Measurements from ENCODE around the gene KRT72. TPM values are rescaled to one million over a fixed set of nuclear protein-coding genes. Genes with fewer than 3 reads are reported as not detected.

Gene KRT72
- total RNA-seq = under 1 TPM in 1 of 2 experiments, not detected in 1; 0.12 TPM

DNA sequence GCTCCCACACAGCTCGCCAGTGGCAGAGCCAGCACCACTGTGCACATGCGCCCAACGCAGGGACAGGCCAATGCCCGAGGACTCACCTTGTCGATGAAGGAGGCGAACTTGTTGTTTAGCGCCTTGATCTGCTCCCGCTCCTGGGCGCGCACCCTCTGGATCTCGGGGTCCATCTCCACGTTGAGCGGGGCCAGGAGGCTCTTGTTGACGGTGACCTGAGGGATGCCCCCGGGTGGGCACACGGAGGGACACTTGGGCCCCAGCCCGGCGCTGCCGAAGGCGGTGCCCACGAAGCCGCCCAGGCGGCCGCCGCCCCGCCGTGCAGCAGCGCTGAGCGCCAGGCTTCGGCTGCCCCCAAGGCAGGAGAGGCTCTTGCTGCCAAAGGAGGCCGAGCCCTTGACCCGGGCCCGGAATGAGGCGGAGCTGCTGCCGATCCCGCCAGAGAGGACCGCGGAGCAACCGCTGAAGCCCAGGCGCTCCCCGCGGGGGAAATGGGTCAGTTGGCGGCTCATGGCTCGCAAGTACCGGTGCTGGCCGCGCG is at the start of gene KRT72:
Gene KRT72, minus strand, starts transcription at position 523 of the 541 bp plus-strand sequence. Its CDS starts 11 bp downstream, at position 512.
- Mint-ChIP-seq H3K27ac (no peak within 1 kb of the TSS), H3K36me3 (no peaks in the 10 kb centered on the region), H3K4me1 (peaks cover 40% of the 10 kb centered on the region), H3K27me3 (no peaks in the 10 kb centered on the region), H3K9me3 (no peaks in the 10 kb centered on the region), H3K4me3 (no peak within 1 kb of the TSS)
- no peak for DNase-seq

DNA sequence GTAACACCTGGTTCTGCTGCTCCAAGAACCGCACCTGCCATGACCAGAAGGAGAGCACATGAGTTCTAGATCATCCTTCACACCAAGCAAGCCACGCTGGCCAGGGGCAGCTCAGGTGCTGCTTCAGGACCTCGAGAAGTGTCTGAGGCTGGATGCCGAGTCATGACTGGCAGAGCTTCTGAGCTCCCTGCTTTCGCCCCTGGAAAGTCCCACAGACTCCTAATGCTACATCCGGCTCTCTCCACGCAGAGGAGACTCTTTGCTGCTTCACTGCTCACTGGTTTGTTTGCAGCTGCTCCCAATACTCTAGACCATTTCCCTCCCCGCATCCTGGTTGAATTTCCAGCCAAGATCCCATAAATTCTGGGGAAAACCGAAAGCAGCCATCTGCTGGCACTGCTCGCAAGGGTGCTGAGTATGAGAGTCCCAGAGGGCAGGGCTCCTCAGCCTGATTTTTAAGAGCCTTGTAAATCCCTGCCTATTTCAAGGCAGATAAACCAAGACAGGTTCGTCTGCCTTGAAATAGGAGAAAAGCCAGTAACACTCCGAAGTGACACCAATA is 49.3 kb upstream of the KRT72 start:
- H3K4me1 Mint-ChIP-seq = peaks cover 39% of the 10 kb centered on the region

DNA sequence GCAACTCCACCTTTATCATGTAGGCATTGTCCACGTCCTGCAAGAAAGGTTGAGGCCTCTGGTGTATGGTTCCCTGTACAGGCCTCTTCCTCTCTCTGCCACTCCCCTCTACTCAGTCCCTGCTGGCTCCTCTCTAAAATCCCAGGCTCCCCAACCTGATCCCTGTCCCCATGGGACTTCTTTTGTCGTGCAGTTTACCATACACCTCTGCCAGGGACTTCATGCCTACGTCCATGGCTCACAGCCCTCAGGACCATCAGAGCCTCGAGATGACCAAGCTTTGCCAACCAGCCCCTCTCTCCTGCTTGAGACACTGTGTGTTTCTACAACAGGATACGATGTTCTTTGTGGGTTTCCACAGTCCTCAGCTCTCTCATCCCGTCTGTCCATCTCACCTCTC is 47.8 kb upstream of the KRT72 start:
- no peaks in the 10 kb centered on the region for H3K9me3 Mint-ChIP-seq
- H3K27me3 Mint-ChIP-seq = no peaks in the 10 kb centered on the region
- no peak overlapping the region for H3K27ac Mint-ChIP-seq
- no peak overlapping the region for H3K4me3 Mint-ChIP-seq
- DNase-seq = no peak
- H3K36me3 Mint-ChIP-seq = peaks cover 2% of the 10 kb centered on the region
- peaks cover 50% of the 10 kb centered on the region for H3K4me1 Mint-ChIP-seq

More for the DNA sequence above, 49.3 kb upstream of the KRT72 start:
- no peak for DNase-seq
- Mint-ChIP-seq H3K9me3 (no peaks in the 10 kb centered on the region), H3K36me3 (peaks cover 2% of the 10 kb centered on the region), H3K4me3 (no peak overlapping the region), H3K27me3 (no peaks in the 10 kb centered on the region), H3K27ac (no peak overlapping the region)

DNA sequence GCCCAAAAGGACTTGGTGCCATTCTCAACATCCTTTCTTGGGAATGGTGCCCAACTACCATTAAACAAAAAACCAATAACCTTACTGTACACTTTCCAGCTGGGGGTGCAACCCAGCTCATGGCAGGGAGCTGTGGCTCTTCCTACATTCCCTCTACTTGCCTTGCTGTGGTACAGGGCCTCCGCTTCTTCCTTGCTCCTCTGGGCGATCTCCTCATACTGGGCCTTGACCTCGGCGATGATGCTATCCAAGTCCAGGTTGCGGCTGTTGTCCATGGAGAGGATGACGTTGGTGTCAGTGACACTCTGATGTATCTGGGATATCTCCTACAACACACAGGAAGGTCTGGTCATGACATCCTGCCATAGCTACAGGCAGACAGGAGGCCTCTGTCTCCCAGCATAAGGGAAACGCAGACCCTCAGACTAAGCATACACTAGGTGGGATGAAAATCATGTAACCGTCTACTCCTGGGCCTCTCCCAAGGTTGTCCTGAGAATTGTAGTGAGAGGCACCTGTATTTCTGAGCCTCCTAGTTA is 46.8 kb upstream of the KRT72 start:
- H3K9me3 Mint-ChIP-seq = no peaks in the 10 kb centered on the region
- no peaks in the 10 kb centered on the region for H3K27me3 Mint-ChIP-seq
- H3K4me3 Mint-ChIP-seq = no peak overlapping the region
- no peak overlapping the region for H3K27ac Mint-ChIP-seq
- DNase-seq = no peak
- H3K36me3 Mint-ChIP-seq = peaks cover 2% of the 10 kb centered on the region
- H3K4me1 Mint-ChIP-seq = peaks cover 57% of the 10 kb centered on the region

DNA sequence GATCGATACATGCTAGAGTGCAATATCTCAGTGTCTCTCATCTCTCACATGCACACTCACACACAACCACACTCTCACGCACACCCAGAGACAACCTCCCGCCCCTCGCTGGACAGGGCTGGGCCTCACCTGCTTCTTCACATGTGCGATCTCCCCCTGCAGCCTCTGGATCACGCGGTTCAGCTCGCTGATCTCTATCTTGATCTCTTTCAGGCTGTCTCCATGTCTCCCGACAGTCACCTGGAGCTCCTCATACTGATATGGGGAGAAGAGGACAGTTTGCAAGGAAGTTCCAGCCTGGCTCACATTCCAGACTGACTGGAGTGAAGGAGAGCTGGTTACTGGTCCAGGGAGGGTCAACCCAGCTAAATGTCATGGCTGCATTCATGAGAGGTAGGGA is 46.3 kb upstream of the KRT72 start:
- H3K27ac Mint-ChIP-seq = no peak overlapping the region

DNA sequence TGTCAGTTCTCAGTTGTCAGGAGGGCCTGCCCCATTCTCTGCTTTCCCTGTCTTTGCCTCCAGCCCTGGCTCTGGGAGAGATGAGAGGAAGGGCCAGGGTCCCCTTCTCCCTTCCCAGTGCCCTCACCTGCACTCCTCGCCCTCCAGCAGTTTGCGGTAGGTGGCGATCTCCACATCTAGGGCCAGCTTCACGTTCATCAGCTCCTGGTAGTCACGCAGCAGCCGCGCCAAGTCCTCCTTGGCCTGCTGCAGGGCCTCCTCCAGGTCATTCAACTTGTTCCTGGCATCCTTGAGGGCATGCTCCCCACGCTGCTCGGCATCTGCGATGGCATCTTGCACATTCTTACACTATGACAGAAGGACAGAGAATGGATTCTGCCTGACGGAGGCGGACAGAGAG is 45.4 kb upstream of the KRT72 start:
- Mint-ChIP-seq H3K9me3 (no peaks in the 10 kb centered on the region), H3K36me3 (no peaks in the 10 kb centered on the region), H3K4me3 (no peak overlapping the region), H3K27ac (peak overlapping the region; percentile 28), H3K27me3 (no peaks in the 10 kb centered on the region), H3K4me1 (peaks cover 65% of the 10 kb centered on the region)
- no peak for DNase-seq

More for the DNA sequence above, 46.3 kb upstream of the KRT72 start:
- H3K27me3 Mint-ChIP-seq = no peaks in the 10 kb centered on the region
- DNase-seq = no peak
- no peaks in the 10 kb centered on the region for H3K36me3 Mint-ChIP-seq
- H3K4me1 Mint-ChIP-seq = peaks cover 58% of the 10 kb centered on the region
- no peak overlapping the region for H3K4me3 Mint-ChIP-seq
- no peaks in the 10 kb centered on the region for H3K9me3 Mint-ChIP-seq

DNA sequence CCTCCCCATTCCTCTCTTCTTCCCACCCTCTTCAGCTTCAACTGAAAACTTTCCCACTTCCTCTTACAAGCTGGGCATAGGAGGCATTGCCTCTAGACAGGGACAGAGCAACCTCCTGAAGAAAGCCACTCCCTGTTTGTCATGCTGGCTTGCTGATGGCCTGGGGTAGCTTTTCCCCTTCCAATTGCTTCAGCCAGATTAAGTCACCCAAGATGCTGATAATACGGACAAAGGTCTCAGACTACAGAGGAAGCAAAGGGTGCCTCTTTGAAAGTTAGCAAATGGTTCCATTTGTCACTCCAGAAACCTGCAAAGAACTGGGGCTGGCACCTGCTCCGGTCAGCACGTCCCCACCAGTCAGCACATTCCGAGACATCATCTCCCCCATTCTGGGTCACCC is 44.7 kb upstream of the KRT72 start:
- Mint-ChIP-seq H3K9me3 (no peaks in the 10 kb centered on the region), H3K27me3 (no peaks in the 10 kb centered on the region), H3K4me1 (peaks cover 69% of the 10 kb centered on the region), H3K4me3 (no peak overlapping the region), H3K27ac (peak overlapping the region; percentile 65), H3K36me3 (no peaks in the 10 kb centered on the region)
- no peak for DNase-seq

DNA sequence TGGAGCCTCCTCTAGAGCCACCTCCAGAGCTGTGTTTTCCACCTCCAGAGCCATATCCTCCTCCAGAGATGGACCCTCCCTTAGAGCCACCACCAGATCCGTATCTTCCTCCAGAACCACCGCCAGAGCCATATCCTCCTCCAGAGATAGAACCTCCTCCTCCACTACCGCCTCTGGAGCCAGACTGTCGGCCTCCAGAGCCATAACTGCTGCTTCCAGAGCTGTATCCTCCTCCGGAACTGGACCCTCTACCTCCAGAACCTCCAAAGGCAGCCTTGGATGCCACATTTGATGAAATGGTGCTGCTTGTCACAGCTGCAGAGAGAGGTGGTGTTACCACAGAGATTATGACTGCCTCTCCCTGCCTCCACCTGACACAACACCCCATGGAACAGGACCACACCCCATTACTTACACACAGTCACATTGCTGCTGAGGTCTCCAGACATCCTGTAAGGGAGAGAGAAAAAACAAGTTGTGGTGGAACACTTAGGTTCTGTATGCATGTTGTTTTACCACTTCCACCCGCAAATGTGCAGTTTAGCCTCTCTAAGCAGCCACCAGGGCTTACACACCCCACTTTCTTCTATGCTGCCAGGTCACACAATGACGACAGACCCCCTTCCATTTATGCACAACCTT is 44.0 kb upstream of the KRT72 start:
- Mint-ChIP-seq H3K4me3 (no peak overlapping the region), H3K4me1 (peaks cover 69% of the 10 kb centered on the region), H3K36me3 (no peaks in the 10 kb centered on the region), H3K9me3 (no peaks in the 10 kb centered on the region), H3K27ac (peak overlapping the region; percentile 85), H3K27me3 (no peaks in the 10 kb centered on the region)
- DNase-seq = peak; percentile 12

DNA sequence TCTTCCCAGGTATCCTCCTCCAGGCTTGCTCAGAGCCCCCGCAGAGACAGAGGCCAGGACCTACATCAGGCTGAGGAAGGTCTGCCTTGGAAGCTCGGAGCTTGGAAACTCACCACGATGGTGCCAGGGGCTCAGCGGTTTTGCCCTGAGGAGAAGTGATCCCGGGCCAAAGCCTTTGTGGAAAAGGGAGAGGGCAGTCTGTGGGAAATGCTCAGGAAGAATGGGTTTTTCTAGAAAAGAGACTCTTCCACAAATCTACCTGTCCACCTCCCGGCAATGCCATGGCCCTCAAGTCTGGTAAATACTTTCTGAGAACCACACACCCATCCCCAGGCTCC is 42.8 kb upstream of the KRT72 start:
- Mint-ChIP-seq H3K27me3 (no peaks in the 10 kb centered on the region), H3K4me3 (no peak overlapping the region), H3K9me3 (no peaks in the 10 kb centered on the region), H3K36me3 (no peaks in the 10 kb centered on the region), H3K4me1 (peaks cover 66% of the 10 kb centered on the region), H3K27ac (no peak overlapping the region)
- no peak for DNase-seq

DNA sequence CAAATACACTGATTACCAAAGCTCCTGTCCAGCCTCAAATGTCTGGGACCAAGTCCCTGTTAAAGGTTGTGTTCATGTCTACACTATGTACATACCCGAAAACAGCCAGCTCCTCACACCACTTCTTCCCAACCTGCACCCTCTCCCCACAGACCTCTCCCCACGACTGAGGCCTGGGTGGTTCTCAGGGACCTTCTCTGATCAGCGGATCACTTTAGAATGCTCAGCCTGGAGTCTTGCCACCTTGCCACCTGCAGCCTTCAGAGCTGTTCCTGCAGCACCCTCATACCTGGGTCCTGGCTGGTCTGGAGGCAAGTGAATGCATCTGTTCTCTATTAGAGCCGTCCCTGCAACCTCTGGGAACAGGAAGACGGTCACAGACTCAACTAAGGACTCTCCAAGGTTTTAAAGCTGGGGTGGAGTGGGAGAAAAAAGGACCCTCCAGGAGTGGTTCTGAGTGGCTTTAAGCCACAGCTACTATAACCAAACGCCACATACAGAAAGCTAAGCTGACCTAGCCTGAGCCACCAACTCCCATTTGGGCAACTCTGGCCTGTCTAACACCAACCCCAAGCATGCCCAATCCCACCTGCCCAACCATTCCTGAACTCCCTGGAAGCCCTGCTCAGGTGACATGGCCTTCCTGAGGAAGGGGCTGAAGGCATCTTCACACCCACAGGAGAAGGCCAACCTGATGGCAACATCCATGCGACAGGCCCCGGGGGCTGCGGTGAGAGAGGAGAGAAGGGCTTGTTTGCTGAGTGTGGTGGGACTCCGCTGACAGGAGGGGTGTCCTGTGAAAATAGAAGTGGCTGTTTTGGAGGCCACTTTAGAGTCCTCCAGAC is 42.2 kb upstream of the KRT72 start:
- no peak for DNase-seq
- H3K27me3 Mint-ChIP-seq = no peaks in the 10 kb centered on the region
- peaks cover 61% of the 10 kb centered on the region for H3K4me1 Mint-ChIP-seq
- H3K4me3 Mint-ChIP-seq = no peak overlapping the region
- no peak overlapping the region for H3K27ac Mint-ChIP-seq
- H3K9me3 Mint-ChIP-seq = no peaks in the 10 kb centered on the region
- H3K36me3 Mint-ChIP-seq = no peaks in the 10 kb centered on the region

DNA sequence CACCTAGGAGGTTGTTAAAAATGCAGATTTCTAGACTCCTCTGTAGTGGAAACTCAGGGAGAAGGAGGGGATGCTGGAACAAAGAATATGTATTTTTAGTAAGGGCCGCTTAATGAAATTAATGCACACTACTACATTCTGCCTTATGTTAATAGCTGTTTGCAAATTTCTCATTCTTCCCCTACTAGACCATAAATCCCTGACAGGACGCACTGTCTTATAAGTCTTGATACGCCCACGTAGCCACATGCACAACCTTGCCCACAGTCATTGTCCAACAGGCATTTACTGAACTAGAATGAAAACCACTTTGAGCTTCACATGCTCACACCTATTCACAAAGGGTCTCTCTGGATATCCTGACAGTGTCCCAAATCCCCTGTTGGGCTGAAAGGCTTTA is 40.2 kb upstream of the KRT72 start:
- Mint-ChIP-seq H3K27ac (no peak overlapping the region), H3K27me3 (no peaks in the 10 kb centered on the region), H3K4me3 (no peak overlapping the region), H3K4me1 (peaks cover 45% of the 10 kb centered on the region), H3K9me3 (no peaks in the 10 kb centered on the region), H3K36me3 (no peaks in the 10 kb centered on the region)
- DNase-seq = no peak

DNA sequence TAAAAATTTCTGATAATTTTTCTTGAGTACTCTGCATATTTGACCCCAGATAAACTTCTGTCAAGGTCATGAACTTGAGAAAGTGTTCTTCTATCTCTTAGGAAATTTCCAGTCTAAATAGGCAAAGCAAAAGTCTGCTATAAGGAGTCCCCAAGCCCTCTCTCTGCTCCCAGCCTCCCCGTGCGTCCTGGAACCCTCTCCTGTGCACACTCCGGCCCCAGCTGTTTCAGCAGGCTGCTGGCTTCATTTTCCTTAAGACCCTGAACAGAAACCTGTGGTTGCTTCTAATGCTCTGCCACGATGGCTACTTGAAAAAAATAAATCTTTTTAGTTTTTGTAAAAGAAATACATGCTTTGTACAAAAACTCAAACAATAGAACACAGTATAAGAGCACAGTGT is 36.0 kb upstream of the KRT72 start:
- no peaks in the 10 kb centered on the region for H3K36me3 Mint-ChIP-seq
- H3K4me1 Mint-ChIP-seq = peaks cover 31% of the 10 kb centered on the region
- no peaks in the 10 kb centered on the region for H3K9me3 Mint-ChIP-seq
- H3K27me3 Mint-ChIP-seq = no peaks in the 10 kb centered on the region
- H3K4me3 Mint-ChIP-seq = no peak overlapping the region
- no peak for DNase-seq
- H3K27ac Mint-ChIP-seq = no peak overlapping the region

DNA sequence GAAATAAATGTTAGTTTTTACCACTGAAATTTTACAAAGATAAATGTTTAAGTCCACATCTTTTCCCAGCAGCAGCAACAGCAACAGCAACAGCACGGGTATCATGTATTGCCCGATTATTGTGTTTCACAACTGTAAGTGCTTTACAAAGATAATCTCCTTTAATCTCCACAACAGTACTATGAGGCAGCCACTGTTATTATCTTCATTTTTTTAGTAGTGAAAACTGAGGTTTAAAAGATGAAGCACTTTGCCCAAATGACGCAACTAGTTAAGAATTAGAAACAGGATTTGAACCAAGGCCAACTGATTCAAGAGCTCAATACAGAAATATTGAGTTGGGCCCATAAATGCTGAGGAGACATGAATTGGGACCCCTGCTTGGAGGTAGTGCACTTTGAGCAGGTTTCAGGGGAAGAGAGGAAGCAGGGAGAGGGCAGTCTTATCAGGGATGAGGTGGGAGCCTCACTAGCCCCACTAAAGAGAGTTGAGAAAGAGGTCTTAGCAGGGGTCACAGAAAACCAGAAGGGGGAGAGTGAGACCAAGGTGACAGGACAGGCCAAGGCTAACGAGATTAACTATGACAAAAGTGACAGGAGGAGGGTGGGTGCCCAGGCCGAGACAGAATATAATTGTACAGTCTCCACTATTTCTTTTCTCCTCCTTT is 35.5 kb upstream of the KRT72 start:
- DNase-seq = no peak
- Mint-ChIP-seq H3K4me3 (no peak overlapping the region), H3K9me3 (no peaks in the 10 kb centered on the region), H3K4me1 (peaks cover 33% of the 10 kb centered on the region), H3K27ac (no peak overlapping the region), H3K27me3 (no peaks in the 10 kb centered on the region), H3K36me3 (no peaks in the 10 kb centered on the region)

DNA sequence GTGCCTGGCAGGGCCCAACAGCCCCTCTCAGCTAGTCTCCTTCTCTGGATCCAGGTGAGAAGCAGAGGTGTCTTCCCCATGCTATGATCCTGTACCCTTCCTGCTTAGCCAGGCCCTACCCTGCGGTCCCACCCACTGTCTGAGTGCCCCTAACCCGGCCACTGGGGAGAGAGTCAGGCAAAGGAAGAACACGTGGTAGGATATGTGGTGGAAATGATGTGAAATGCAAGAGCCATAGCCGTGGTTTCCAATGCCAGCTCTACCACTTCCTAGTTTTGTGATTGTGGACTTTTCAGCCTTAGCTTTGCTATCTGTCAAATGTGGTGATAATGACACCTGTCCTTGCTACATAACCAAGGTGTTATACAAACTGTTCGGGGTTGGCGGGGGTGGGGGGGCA is 34.9 kb upstream of the KRT72 start:
- no peak overlapping the region for H3K27ac Mint-ChIP-seq

More for the DNA sequence above, 34.9 kb upstream of the KRT72 start:
- Mint-ChIP-seq H3K4me1 (peaks cover 33% of the 10 kb centered on the region), H3K9me3 (no peaks in the 10 kb centered on the region), H3K36me3 (no peaks in the 10 kb centered on the region), H3K4me3 (no peak overlapping the region), H3K27me3 (no peaks in the 10 kb centered on the region)
- DNase-seq = no peak
